Endothelial cell (in vitro differentiated cells): Measurements from ENCODE around the gene MYL10. TPM values are rescaled to one million over a fixed set of nuclear protein-coding genes. Genes with fewer than 3 reads are reported as not detected.
"Not testable (repeated sequence)": the region's sequence is repeated elsewhere in the genome, so short reads cannot be mapped to it uniquely, and the experiment has no call there.

Experiments
- DNase-seq: peaks from one replicate; pipeline ENCODE4 v3.0.0; 2021; ENCODE audit warnings: low spot score
- H3K27ac Mint-ChIP-seq: one replicate; pipeline ENCODE4 v1.8.0; 2021; ENCODE audit warnings: mixed read lengths, inconsistent platforms; ENCODE audit not compliant: unreplicated experiment
- H3K27me3 Mint-ChIP-seq: one replicate; pipeline ENCODE4 v1.8.0; 2021; ENCODE audit warnings: mild to moderate bottlenecking, moderate library complexity, mixed read lengths, inconsistent platforms; ENCODE audit not compliant: unreplicated experiment
- H3K36me3 Mint-ChIP-seq: one replicate; pipeline ENCODE4 v1.8.0; 2021; ENCODE audit warnings: mild to moderate bottlenecking, low read depth, mixed read lengths, inconsistent platforms; ENCODE audit not compliant: unreplicated experiment
- H3K4me1 Mint-ChIP-seq: one replicate; pipeline ENCODE4 v1.8.0; 2021; ENCODE audit warnings: mild to moderate bottlenecking, mixed read lengths, inconsistent platforms; ENCODE audit not compliant: unreplicated experiment
- H3K4me3 Mint-ChIP-seq: one replicate; pipeline ENCODE4 v1.8.0; 2021; ENCODE audit warnings: mild to moderate bottlenecking, mixed read lengths, inconsistent platforms; ENCODE audit not compliant: unreplicated experiment
- H3K9me3 Mint-ChIP-seq: one replicate; pipeline ENCODE4 v1.8.0; 2021; ENCODE audit warnings: mixed read lengths, inconsistent platforms; ENCODE audit not compliant: unreplicated experiment
- total RNA-seq: library from RNA; stranded (reverse); fragmentation: NEBNext Ultra II Directional; extraction: Animal tissue kit (Norgen Biotek cat#: 25700); gene quantifications from one replicate; pipeline ENCODE4 v1.2.1, GENCODE V29; 2021; ENCODE audit not compliant: unreplicated experiment
- TF ChIP-seq, protein P1 (sequence below): fragments of 200-600 bp; sonication (generic); IDR thresholded peaks from one replicate; pipeline ENCODE4 v1.5.0; 2021; ENCODE audit warnings: antibody characterized with exemption; ENCODE audit not compliant: unreplicated experiment

The MYL10 gene
- total RNA-seq, 1 donor from 2014 or later = not detected

DNA sequence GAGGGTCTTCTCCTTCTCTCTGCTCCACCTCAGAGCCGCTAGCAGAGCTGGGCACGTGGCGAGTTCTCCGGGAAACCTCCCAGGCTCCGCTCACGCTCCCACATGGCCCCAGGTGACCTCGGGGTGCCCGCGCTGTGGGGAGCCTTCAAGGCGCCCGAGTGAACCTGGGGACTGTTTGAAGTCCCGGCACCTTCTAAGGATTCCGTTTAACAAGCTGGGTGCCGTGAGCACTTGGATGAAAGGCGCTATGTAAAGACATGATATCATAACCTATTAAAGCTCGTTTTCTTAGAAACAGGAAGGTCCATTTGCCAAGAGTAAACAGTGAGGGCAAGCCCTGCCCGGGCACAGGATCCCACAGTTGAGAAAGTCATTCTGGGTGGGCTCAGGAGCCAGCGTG lies 15.8 kb upstream of the MYL10 start:
- DNase-seq = no peak
- Mint-ChIP-seq H3K4me3 (no peak overlapping the region), H3K36me3 (no peaks in the 10 kb centered on the region), H3K4me1 (no peaks in the 10 kb centered on the region), H3K9me3 (no peaks in the 10 kb centered on the region), H3K27me3 (no peaks in the 10 kb centered on the region), H3K27ac (no peak overlapping the region)
- TF ChIP-seq, protein P1, sequence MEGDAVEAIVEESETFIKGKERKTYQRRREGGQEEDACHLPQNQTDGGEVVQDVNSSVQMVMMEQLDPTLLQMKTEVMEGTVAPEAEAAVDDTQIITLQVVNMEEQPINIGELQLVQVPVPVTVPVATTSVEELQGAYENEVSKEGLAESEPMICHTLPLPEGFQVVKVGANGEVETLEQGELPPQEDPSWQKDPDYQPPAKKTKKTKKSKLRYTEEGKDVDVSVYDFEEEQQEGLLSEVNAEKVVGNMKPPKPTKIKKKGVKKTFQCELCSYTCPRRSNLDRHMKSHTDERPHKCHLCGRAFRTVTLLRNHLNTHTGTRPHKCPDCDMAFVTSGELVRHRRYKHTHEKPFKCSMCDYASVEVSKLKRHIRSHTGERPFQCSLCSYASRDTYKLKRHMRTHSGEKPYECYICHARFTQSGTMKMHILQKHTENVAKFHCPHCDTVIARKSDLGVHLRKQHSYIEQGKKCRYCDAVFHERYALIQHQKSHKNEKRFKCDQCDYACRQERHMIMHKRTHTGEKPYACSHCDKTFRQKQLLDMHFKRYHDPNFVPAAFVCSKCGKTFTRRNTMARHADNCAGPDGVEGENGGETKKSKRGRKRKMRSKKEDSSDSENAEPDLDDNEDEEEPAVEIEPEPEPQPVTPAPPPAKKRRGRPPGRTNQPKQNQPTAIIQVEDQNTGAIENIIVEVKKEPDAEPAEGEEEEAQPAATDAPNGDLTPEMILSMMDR = no peak

- not testable (repeated sequence) for H3K4me3 Mint-ChIP-seq, H3K27ac Mint-ChIP-seq, H3K4me1 Mint-ChIP-seq, H3K36me3 Mint-ChIP-seq, H3K27me3 Mint-ChIP-seq, DNase-seq, H3K9me3 Mint-ChIP-seq
These were observed 10.0 kb upstream of the MYL10 start for GRCh38 chr7:101639127-101639526.

GRCh38 chr7:101636822-101637623 lies 7.9 kb upstream of the MYL10 start:
- H3K27me3 Mint-ChIP-seq = peaks cover 2% of the 10 kb centered on the region

GRCh38 chr7:101635484-101635883 lies 6.4 kb upstream of the MYL10 start:
- Mint-ChIP-seq H3K4me3 (no peak overlapping the region), H3K27ac (no peak overlapping the region), H3K9me3 (no peaks in the 10 kb centered on the region), H3K36me3 (no peaks in the 10 kb centered on the region), H3K27me3 (peaks cover 5% of the 10 kb centered on the region), H3K4me1 (no peaks in the 10 kb centered on the region)
- TF ChIP-seq, protein P1 = no peak
- DNase-seq = no peak

More at GRCh38 chr7:101636822-101637623, 7.9 kb upstream of the MYL10 start:
- no peak for DNase-seq
- Mint-ChIP-seq H3K4me1 (no peaks in the 10 kb centered on the region), H3K9me3 (no peaks in the 10 kb centered on the region), H3K36me3 (no peaks in the 10 kb centered on the region), H3K27ac (no peak overlapping the region), H3K4me3 (no peak overlapping the region)
- TF ChIP-seq, protein P1 = no peak

DNA sequence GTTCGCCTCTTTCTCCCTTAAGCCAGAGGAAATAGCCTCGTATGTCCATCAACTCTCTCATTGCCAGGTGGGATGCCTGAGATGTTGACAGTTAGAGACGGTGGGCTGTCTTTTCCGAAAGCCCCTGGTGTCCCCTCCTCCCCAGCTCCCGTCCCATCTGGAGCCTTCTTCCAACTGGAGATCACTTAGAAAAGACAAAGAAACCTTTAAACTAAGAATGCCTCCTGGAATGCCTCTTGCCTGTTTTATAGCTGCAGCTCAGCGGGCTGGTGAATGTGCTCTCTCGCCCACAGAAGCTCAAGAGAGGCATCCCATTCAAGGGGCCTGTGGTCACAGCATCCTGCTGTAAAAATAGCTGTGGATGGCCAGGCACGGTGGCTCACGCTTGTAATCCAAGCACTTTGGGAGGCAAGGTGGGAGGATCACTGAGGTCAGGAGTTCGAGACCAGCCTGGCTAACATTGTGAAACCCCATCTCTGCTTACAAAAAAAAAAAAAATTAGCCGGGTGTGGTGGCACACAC lies 5.2 kb upstream of the MYL10 start:
- H3K27ac Mint-ChIP-seq = no peak overlapping the region
- no peak for DNase-seq
- peaks cover 5% of the 10 kb centered on the region for H3K27me3 Mint-ChIP-seq
- H3K4me3 Mint-ChIP-seq = no peak overlapping the region
- no peaks in the 10 kb centered on the region for H3K9me3 Mint-ChIP-seq
- H3K36me3 Mint-ChIP-seq = no peaks in the 10 kb centered on the region
- no peaks in the 10 kb centered on the region for H3K4me1 Mint-ChIP-seq
- TF ChIP-seq, protein P1 = no peak
